HepG2 (cell line): ENCODE measurements around the gene TECRL. TPM values are rescaled to one million over a fixed set of nuclear protein-coding genes. Genes with fewer than 3 reads are reported as not detected.

Experiments
- ATAC-seq: fragments of 200-7000 bp; cut with Tn5 transposase; 3 replicates; pipeline ENCODE4 v1.9.1; 2020; ENCODE audit warnings: mild to moderate bottlenecking, moderate library complexity
- BruUV-seq: library from RNA; stranded (reverse); fragments of 400-500 nt; replicated peaks from 2 replicates; lab custom pipeline; 2021; lab: Mats Ljungman, UMichigan
- CTCF ChIA-PET: fragments of 300-600 bp; formaldehyde crosslinking; extraction: SDS; loops from one replicate; lab custom pipeline; 2021; ENCODE audit warnings: low total read pairs, inconsistent platforms, low intra/inter-chr PET ratio; lab: Yijun Ruan, JAX
- POLR2A ChIA-PET: fragments of 350-600 bp; sonication (Branson Sonifier 250); formaldehyde crosslinking; loops from one replicate; lab custom pipeline; 2020; ENCODE audit warnings: antibody characterized with exemption, inconsistent platforms; lab: Yijun Ruan, JAX
- DNase-seq: peaks from one replicate; pipeline ENCODE4 v3.0.0-alpha.2; 2015; ENCODE audit warnings: low spot score
- FAIRE-seq: peaks from 3 replicates; lab custom pipeline; 2011; peaks lifted over from hg19 to GRCh38; lab: Jason Lieb, UNC
- H2AFZ ChIP-seq: one replicate; pipeline ENCODE4 v1.6.1; 2011; ENCODE audit warnings: low read length, inconsistent platforms
- H3K27ac ChIP-seq: fragments of 300-600 bp; 3 replicates; pipeline ENCODE4 v1.8.0; 2011; ENCODE audit warnings: mixed run types, mild to moderate bottlenecking, mixed read lengths, low read length, inconsistent platforms; ENCODE audit not compliant: insufficient read depth; ENCODE audit errors: extremely low read length
- H3K27me3 ChIP-seq, 2 experiments: fragments of 200-600 bp in 1 of 2; 2 replicates in 1 of 2; 3 replicates in 1 of 2; pipeline versions ENCODE4 v1.6.0 to v1.8.0; 2011; ENCODE audit warnings: low read length in 2 of 2, mild to moderate bottlenecking in 2 of 2, moderate library complexity in 2 of 2, inconsistent platforms in 1 of 2; ENCODE audit not compliant: insufficient read depth in 2 of 2, control insufficient read depth in 1 of 2
- H3K36me3 ChIP-seq, 2 experiments: fragments of 200-600 bp in 1 of 2; replicated peaks in 1 of 2; 2 replicates in 1 of 2; 3 replicates in 1 of 2; pipeline versions ENCODE4 v1.5.1 to v1.8.0; 2011; ENCODE audit warnings: low read length in 2 of 2, inconsistent platforms in 1 of 2; ENCODE audit not compliant: insufficient read depth in 2 of 2, control insufficient read depth in 1 of 2
- H3K4me1 ChIP-seq: 2 replicates; pipeline ENCODE4 v1.5.1; 2012; ENCODE audit warnings: low read length, inconsistent platforms; ENCODE audit not compliant: insufficient read depth
- H3K4me2 ChIP-seq: 2 replicates; pipeline ENCODE4 v1.6.0; 2011; ENCODE audit warnings: low read depth, low read length, inconsistent platforms
- H3K4me3 ChIP-seq, 3 experiments: fragments of 200-600 bp in 1 of 3; sonication (generic), shearing (Covaris generic) in 1 of 3; replicated peaks in 1 of 3; 2 replicates each; pipeline ENCODE4 v1.5.1; 2011 to 2016; ENCODE audit warnings: low read length in 3 of 3, inconsistent platforms in 2 of 3, low read depth in 2 of 3, mild to moderate bottlenecking in 2 of 3, control low read depth in 1 of 3, mixed read lengths in 1 of 3; ENCODE audit not compliant: insufficient read depth in 1 of 3
- H3K79me2 ChIP-seq: one replicate; pipeline ENCODE4 v1.6.1; 2011; ENCODE audit warnings: low read length, inconsistent platforms; ENCODE audit not compliant: insufficient read depth
- H3K9ac ChIP-seq: 2 replicates; pipeline ENCODE4 v1.6.0; 2011; ENCODE audit warnings: mild to moderate bottlenecking, low read depth, low read length, inconsistent platforms; ENCODE audit not compliant: insufficient read depth
- H3K9me3 ChIP-seq: 2 replicates; pipeline ENCODE4 v1.5.1; 2012; ENCODE audit warnings: mild to moderate bottlenecking, low read length
- H4K20me1 ChIP-seq: 2 replicates; pipeline ENCODE4 v1.6.0; 2011; ENCODE audit warnings: inconsistent platforms, mild to moderate bottlenecking, low read length, moderate library complexity; ENCODE audit not compliant: insufficient read depth
- BRCA1 ChIP-seq: sonication (generic); formaldehyde crosslinking; IDR thresholded peaks from 2 replicates; pipeline ENCODE4 v1.4.0; 2020; ENCODE audit warnings: missing genetic modification reagents
- CCAR2 ChIP-seq: fragments of 200-400 bp; formaldehyde crosslinking; optimal IDR thresholded peaks from 2 replicates; pipeline ENCODE3; 2018; ENCODE audit warnings: low read depth, mild to moderate bottlenecking, low read length, moderate library complexity
- NCOA5 ChIP-seq: sonication (generic); formaldehyde crosslinking; IDR thresholded peaks from 2 replicates; pipeline ENCODE4 v1.4.0; 2020; ENCODE audit warnings: missing genetic modification reagents
- RBM22 ChIP-seq: fragments of 200-400 bp; formaldehyde crosslinking; optimal IDR thresholded peaks from 2 replicates; pipeline ENCODE3; 2017; ENCODE audit warnings: mild to moderate bottlenecking, low read length, moderate library complexity
- ZNF282 ChIP-seq: fragments of 450-650 bp; IDR thresholded peaks from 2 replicates; pipeline ENCODE4 v1.6.1; 2018; ENCODE audit not compliant: partially characterized antibody
- ZNF746 ChIP-seq: sonication (generic); formaldehyde crosslinking; IDR thresholded peaks from 2 replicates; pipeline ENCODE4 v1.8.0; 2022; ENCODE audit warnings: mild to moderate bottlenecking, missing genetic modification reagents
- WGBS: methylation state at CpG from one replicate; pipeline ENCODE4 v1.1.6; 2017; ENCODE audit warnings: low lambda C conversion rate; 5-methylcytosine and 5-hydroxymethylcytosine counted together
- in situ Hi-C: cut with HindIII; loops from 2 replicates; pipeline ENCODE4 v1.10.0; 2017; ENCODE audit warnings: low pct_unique_long_range_greater_than_20kb; ENCODE audit not compliant: extremely low pct_ligation_motif_present
- intact Hi-C: fragments of 100-400 bp; cut with micrococcal nuclease; formaldehyde crosslinking; loops from one replicate; pipeline ENCODE4 v1.10.0; 2022; ENCODE audit not compliant: unreplicated experiment
- polyA plus RNA-seq, 8 experiments: library from polyadenylated mRNA; depleted of rRNA in 3 of 8; stranded (reverse) in 7 of 8; unstranded in 1 of 8; fragments of >200 nt; fragmentation: Illumina TruSeq in 4 of 8; extraction: Trizol in 4 of 8; gene quantifications; 2 replicates each; pipeline versions ENCODE4 v1.2.1 to v1.2.3, GENCODE V29; 2011 to 2016; ENCODE audit warnings: low read depth in 4 of 8, missing spikeins in 1 of 8, mixed read lengths in 1 of 8; ENCODE audit not compliant: insufficient read depth in 1 of 8
- total RNA-seq, 5 experiments: library from RNA; depleted of rRNA; stranded (reverse); fragments of >200 nt; fragmentation: Illumina TruSeq; extraction: Trizol; gene quantifications; 2 replicates each; pipeline ENCODE4 v1.2.3, GENCODE V29; 2016; ENCODE audit warnings: low read depth in 1 of 5
- TF ChIP-seq, protein P1 (sequence below): sonication (generic); formaldehyde crosslinking; IDR thresholded peaks from 2 replicates; pipeline ENCODE4 v1.5.0; 2020; ENCODE audit warnings: missing genetic modification reagents
- TF ChIP-seq, protein P2 (sequence below): sonication (generic); formaldehyde crosslinking; IDR thresholded peaks from 2 replicates; pipeline ENCODE4 v1.5.0; 2020; ENCODE audit warnings: missing genetic modification reagents
- TF ChIP-seq, protein P3 (sequence below): sonication (generic); formaldehyde crosslinking; IDR thresholded peaks from one replicate; pipeline ENCODE4 v1.5.1; 2020; ENCODE audit warnings: mild to moderate bottlenecking, missing genetic modification reagents; ENCODE audit errors: not compliant biosample characterization

The TECRL gene
- total and polyA plus RNA-seq, 2 of the 13 experiments (the other 11 are each of a cell fraction or from before 2014, with no cell fraction given): not detected

DNA sequence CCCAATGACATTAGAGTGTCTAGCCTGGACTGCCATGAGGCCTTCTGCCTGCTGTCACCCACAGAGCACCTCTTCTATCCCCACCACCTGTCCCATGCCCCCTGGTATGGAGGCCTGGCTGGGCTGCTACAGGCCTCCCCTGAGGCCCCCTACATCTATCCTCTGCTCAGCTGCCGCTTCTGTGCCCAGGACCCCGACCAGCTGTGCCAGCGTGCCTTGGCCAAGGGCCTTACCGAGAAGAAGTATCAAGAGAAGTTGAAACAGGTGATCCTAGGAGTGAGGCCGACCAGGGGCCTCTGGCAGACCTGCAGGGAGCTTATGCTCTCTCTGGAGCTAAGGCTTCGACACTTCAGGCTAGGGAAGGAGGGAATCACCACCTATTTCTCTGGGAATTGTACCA, 21.7 kb upstream of the TECRL start:
- no peaks in the 10 kb centered on the region for H3K27me3 ChIP-seq
- DNase-seq (no peak), ATAC-seq (no peak), FAIRE-seq (no peak)
- no peak overlapping the region for H3K27ac ChIP-seq
- in situ Hi-C loops: no loop called here
- no peak overlapping the region for H3K9ac ChIP-seq
- no peaks in the 10 kb centered on the region for H3K4me1 ChIP-seq
- POLR2A ChIA-PET: no interaction called here
- H4K20me1 ChIP-seq: no peaks in the 10 kb centered on the region
- WGBS: 0% methylated on average over 3 of the region's 6 CpGs
- peaks cover 25% of the 10 kb centered on the region; the same call in 1 of the 2 replicates for H3K9me3 ChIP-seq
- H2AFZ ChIP-seq: no peak overlapping the region
- no peak overlapping the region for H3K4me2 ChIP-seq
- no peak overlapping the region for H3K4me3 ChIP-seq
- no peaks in the 10 kb centered on the region for H3K36me3 ChIP-seq
- intact Hi-C loops: no loop called here
- BruUV-seq: no TSS peak
- no peaks in the 10 kb centered on the region for H3K79me2 ChIP-seq
- TF ChIP-seq BRCA1 (CRISPR knock-in tag) (no peak), NCOA5 (CRISPR knock-in tag) (no peak), ZNF746 (CRISPR knock-in tag) (no peak), ZNF282 (no peak), RBM22 (no peak), CCAR2 (no peak)
- TF ChIP-seq, protein P1, sequence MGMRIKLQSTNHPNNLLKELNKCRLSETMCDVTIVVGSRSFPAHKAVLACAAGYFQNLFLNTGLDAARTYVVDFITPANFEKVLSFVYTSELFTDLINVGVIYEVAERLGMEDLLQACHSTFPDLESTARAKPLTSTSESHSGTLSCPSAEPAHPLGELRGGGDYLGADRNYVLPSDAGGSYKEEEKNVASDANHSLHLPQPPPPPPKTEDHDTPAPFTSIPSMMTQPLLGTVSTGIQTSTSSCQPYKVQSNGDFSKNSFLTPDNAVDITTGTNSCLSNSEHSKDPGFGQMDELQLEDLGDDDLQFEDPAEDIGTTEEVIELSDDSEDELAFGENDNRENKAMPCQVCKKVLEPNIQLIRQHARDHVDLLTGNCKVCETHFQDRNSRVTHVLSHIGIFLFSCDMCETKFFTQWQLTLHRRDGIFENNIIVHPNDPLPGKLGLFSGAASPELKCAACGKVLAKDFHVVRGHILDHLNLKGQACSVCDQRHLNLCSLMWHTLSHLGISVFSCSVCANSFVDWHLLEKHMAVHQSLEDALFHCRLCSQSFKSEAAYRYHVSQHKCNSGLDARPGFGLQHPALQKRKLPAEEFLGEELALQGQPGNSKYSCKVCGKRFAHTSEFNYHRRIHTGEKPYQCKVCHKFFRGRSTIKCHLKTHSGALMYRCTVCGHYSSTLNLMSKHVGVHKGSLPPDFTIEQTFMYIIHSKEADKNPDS (CRISPR knock-in tag): no peak
- TF ChIP-seq, protein P2, sequence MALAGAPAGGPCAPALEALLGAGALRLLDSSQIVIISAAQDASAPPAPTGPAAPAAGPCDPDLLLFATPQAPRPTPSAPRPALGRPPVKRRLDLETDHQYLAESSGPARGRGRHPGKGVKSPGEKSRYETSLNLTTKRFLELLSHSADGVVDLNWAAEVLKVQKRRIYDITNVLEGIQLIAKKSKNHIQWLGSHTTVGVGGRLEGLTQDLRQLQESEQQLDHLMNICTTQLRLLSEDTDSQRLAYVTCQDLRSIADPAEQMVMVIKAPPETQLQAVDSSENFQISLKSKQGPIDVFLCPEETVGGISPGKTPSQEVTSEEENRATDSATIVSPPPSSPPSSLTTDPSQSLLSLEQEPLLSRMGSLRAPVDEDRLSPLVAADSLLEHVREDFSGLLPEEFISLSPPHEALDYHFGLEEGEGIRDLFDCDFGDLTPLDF (CRISPR knock-in tag): no peak
- TF ChIP-seq, protein P3, sequence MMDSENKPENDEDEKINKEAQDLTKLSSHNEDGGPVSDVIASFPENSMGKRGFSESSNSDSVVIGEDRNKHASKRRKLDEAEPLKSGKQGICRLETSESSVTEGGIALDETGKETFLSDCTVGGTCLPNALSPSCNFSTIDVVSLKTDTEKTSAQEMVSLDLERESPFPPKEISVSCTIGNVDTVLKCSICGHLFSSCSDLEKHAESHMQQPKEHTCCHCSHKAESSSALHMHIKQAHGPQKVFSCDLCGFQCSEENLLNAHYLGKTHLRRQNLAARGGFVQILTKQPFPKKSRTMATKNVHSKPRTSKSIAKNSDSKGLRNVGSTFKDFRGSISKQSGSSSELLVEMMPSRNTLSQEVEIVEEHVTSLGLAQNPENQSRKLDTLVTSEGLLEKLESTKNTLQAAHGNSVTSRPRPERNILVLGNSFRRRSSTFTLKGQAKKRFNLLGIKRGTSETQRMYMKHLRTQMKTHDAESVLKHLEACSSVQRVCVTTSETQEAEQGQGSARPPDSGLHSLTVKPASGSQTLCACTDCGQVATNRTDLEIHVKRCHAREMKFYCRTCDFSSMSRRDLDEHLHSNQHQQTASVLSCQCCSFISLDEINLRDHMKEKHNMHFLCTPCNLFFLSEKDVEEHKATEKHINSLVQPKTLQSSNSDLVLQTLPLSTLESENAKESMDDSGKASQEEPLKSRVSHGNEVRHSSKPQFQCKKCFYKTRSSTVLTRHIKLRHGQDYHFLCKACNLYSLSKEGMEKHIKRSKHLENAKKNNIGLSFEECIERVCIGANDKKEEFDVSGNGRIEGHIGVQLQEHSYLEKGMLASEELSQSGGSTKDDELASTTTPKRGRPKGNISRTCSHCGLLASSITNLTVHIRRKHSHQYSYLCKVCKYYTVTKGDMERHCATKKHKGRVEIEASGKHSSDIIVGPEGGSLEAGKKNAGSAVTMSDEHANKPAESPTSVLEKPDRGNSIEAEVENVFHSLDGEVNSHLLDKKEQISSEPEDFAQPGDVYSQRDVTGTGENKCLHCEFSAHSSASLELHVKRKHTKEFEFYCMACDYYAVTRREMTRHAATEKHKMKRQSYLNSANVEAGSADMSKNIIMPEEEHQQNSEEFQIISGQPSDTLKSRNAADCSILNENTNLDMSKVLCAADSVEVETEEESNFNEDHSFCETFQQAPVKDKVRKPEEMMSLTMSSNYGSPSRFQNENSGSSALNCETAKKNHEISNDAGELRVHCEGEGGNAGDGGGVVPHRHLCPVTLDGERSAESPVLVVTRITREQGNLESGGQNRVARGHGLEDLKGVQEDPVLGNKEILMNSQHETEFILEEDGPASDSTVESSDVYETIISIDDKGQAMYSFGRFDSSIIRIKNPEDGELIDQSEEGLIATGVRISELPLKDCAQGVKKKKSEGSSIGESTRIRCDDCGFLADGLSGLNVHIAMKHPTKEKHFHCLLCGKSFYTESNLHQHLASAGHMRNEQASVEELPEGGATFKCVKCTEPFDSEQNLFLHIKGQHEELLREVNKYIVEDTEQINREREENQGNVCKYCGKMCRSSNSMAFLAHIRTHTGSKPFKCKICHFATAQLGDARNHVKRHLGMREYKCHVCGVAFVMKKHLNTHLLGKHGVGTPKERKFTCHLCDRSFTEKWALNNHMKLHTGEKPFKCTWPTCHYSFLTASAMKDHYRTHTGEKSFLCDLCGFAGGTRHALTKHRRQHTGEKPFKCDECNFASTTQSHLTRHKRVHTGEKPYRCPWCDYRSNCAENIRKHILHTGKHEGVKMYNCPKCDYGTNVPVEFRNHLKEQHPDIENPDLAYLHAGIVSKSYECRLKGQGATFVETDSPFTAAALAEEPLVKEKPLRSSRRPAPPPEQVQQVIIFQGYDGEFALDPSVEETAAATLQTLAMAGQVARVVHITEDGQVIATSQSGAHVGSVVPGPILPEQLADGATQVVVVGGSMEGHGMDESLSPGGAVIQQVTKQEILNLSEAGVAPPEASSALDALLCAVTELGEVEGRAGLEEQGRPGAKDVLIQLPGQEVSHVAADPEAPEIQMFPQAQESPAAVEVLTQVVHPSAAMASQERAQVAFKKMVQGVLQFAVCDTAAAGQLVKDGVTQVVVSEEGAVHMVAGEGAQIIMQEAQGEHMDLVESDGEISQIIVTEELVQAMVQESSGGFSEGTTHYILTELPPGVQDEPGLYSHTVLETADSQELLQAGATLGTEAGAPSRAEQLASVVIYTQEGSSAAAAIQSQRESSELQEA (CRISPR knock-in tag): no peak
- CTCF ChIA-PET: no interaction called here
